GM20431 (cell line): ENCODE results near the gene KLK8.
"Not testable (repeated sequence)": the region's sequence is repeated elsewhere in the genome, so short reads cannot be mapped to it uniquely, and the experiment has no call there.

Experiments
- in situ Hi-C: fragments of 300-500 bp; cut with MseI, MboI; formaldehyde crosslinking; loops from one replicate; pipeline ENCODE4 v1.15.0; 2020; ENCODE audit warnings: low sequenced_read_pairs; ENCODE audit not compliant: unreplicated experiment

KLK8 gene

DNA sequence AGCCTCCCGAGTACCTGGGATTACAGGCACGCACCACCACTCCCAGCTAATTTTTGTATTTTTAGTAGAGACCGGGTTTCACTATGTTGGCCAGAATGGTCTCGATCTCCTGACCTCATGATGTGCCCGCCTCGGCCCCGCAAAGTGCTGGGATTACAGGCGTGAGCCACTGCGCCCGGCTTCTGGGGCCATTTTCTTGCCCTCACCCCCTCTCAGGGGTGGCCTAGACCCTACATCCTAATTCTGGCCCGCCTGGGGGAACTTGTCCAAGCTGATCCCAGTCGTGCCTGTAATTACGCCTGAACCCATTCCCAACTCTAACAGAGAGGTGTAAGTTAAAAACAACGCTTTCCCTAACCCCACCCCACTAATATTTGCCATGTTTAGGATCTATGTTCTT is 17.0 kb downstream of the KLK8 start:
- in situ Hi-C loops, result not testable (repeated sequence)

GRCh38 chr19:50983625-50984292 is 17.6 kb downstream of the KLK8 start, which contains the start of gene KLK7:
TSS of gene KLK7 (minus strand) at chr19:50983917. CDS start at chr19:50982399, 1,518 bp downstream.
- in situ Hi-C loops, result no loop called here

- in situ Hi-C loops, result no loop called here
Observed at GRCh38 chr19:50982186-50982585, 19.2 kb downstream of the KLK8 start.

- in situ Hi-C loops, result no loop called here
Observed at GRCh38 chr19:50981587-50982146, 19.7 kb downstream of the KLK8 start.

DNA sequence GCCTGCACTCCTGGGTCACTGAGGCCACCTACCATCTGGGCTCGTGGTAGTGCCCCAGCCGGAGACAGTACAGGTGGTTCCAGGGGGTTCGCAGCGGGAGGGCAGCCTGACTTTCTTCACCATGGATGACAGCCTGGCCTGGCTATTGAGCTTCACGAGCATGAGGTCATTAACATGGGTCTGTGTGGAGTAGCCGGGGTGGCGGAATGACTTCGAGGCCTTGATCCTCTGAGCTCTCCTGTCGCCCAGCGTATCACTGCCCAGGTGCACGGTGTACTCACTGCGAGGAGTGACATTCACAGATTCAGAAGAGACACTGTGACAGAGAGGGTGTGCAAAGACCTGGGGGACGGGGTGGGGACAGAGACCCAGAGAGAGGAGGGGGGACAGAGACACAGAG is 21.2 kb downstream of the KLK8 start:
- in situ Hi-C loops, result no loop called here

DNA sequence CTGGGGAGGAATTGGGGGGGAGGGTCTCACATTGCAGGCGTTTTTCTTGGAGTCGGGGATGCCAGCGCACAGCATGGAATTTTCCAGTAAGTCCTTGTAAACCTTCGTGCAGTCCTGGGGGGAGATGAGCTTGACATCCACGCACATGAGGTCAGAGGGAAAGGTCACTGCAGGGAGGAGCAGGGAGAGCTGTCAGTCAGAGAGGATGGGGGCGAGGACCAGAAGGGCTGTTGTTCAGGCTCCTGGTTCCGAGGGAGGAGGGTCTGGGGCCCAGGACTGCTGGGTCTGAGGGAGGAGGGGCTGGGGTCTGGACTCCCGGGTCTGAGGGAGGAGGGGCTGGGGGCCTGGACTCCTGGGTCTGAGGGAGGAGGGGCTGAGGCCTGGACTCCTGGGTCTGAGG is 21.6 kb downstream of the KLK8 start:
- in situ Hi-C loops, result no loop called here

DNA sequence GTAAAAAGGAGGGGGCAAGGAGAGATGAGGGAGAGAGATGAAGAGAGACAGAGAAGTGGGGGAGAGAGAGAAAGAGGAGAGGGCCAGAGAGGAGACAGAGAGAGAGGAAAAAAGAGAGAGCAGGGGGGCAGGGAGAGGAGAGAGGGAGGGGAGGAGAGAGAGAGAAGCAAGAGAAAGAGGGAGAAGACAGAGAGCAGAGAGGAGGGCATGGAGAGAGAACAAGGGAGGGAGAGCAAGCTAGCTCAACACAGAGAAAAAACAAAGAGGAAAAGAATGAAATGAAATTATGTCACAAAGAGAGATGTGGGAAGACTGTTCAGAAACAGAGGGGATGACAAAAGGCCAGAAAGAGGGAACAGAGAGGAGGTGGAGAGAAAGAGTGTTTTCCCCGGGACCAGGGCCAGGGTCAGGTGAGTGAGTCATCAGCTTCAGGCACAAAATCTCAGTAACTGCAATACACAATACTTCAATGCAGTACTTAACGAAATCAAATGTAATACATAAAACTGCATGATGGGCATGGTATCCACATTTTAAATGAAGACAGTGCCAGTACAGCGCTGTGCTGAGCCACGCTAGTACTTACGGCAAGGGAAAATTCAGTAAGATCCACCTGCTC is 22.5 kb downstream of the KLK8 start:
- in situ Hi-C loops, result no loop called here

- in situ Hi-C loops, result no loop called here
Observed at GRCh38 chr19:50977626-50978025, 23.8 kb downstream of the KLK8 start.

DNA sequence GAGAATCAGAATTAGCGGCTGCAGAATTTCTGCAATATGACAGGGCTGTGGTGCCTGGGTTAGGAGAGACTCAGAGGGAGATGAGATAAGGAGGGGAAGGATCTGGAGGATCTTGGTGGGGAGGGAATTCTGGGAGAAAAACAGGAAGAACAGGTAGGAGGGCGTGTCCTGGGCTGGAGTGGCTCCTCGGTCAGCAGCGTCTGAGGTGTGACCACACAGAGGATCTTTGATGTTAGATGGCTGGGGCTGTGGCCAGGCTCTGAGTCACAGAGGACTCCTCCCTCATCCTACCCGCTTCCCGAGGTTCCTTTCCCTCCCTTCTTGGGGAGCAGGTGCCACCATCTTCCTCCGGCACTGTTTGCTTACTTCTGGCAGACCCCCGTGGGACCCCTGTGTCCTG is 25.6 kb downstream of the KLK8 start:
- in situ Hi-C loops, result no loop called here

GRCh38 chr19:50974702-50975556 is 26.5 kb downstream of the KLK8 start:
- in situ Hi-C loops, result no loop called here

- in situ Hi-C loops, result no loop called here
Observed at GRCh38 chr19:50972795-50973376, 28.5 kb downstream of the KLK8 start.

DNA sequence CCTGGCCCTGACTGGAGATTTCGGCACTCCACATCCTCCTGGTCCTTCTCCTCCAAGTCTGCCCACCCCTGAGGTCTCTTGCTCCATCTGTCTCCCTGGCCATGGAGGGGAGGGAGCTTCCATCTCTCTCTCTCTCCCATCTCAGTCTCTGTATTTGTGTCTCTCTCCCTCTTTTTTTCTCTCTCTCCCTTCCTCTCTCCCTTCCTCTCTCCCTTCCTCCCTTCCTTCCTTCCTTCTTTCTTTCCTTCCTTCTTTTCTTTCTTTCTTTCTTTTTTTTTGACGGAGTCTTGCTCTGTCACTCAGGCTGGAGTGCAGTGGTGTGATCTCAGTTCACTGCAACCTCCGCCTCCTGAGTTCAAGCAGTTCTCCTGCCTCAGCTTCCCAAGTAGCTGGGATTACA is 31.6 kb downstream of the KLK8 start:
- in situ Hi-C loops, result not testable (repeated sequence)

DNA sequence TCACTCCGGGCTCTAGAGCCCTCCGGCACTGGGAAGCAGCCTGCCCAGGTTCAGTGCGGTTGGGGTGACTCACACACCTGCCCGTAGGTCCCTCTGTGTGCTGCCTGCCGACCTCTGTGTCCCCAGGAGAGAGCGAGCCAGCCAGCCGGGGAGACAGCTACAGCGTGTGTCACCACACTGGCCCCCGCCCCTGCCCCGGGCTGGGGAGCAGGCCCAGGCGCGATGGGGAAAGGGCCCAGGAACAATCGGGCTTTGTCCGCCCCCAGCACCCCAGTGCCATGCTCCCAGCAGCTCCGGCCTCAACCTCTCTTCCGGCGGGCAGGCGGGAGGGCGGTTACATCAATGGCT is 32.0 kb downstream of the KLK8 start, which contains the start of gene KLK6:
Gene KLK6, minus strand, starts transcription at position 179 of the 348 bp plus-strand sequence. CDS start 1,487 bp downstream, outside the sequence.
- in situ Hi-C loops, result no loop called here

GRCh38 chr19:50968716-50969412 is 32.5 kb downstream of the KLK8 start:
- in situ Hi-C loops, result no loop called here

- in situ Hi-C loops, result no loop called here
Observed at GRCh38 chr19:50967929-50968715, 33.3 kb downstream of the KLK8 start.

DNA sequence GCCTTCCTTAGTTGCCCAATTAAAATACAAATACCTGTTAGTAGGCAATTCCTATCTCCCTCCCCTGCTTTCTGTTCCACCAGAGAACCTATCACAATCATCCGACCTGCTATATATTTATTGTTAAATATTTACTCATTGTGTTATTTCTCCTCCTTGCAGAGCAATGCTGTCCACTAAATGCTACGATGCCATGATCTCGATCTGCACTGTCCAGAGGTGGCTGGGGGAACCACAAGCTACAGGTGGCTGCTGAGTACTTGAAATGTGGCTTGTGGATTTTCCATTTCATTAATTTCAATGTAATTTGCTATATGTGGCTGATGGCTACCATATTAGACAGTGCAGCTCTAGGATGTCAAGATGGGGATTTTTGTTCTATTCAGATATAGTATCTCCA is 37.1 kb downstream of the KLK8 start:
- in situ Hi-C loops, result no loop called here

GRCh38 chr19:50963381-50963780 is 38.0 kb downstream of the KLK8 start:
- in situ Hi-C loops, result no loop called here

DNA sequence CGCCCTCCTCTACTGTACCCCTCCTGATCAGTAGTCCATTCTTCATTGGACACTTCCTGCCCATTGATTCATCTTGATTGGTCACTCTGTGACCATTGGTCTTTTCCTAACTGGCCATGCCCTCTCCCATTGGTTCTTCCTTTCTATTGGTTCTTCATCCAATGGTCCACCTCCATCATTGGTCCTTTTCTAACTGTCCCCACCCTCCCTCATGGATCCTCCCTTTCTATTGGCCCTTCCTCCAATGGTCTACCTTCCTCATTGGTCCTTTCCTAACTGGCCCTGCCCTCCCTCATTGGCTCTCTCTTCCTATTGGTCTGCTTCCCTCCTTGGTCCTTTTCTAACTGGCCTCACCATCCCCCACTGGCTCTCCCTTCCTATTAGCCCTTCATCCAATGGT is 39.2 kb downstream of the KLK8 start:
- in situ Hi-C loops, result no loop called here
